MM.1S (cell line): Measurements from ENCODE around the gene APOC1.

ENCODE experiments used
- DNase-seq: peaks from one replicate; pipeline ENCODE4 v3.0.0-alpha.2; 2015
- H2AFZ ChIP-seq: fragments of 300-600 bp; sonication (generic); 2 replicates; pipeline ENCODE4 v1.6.0; 2016; ENCODE audit warnings: antibody characterized with exemption, low read length
- H3F3A ChIP-seq: fragments of 300-600 bp; sonication (generic); 2 replicates; pipeline ENCODE4 v1.6.1; 2016; ENCODE audit warnings: mild to moderate bottlenecking, antibody characterized with exemption, low read length, moderate library complexity, mixed read lengths; ENCODE audit not compliant: insufficient read depth
- H3K27ac ChIP-seq: fragments of 300-600 bp; sonication (generic); 2 replicates; pipeline ENCODE4 v1.5.1; 2016; ENCODE audit warnings: mild to moderate bottlenecking, low read length
- H3K27me3 ChIP-seq: fragments of 300-600 bp; sonication (generic); replicated peaks from 2 replicates; pipeline ENCODE4 v1.6.0; 2016; ENCODE audit warnings: low read length; ENCODE audit not compliant: insufficient read depth
- H3K36me3 ChIP-seq: fragments of 300-600 bp; sonication (generic); replicated peaks from 2 replicates; pipeline ENCODE4 v1.6.1; 2016; ENCODE audit warnings: mild to moderate bottlenecking, low read length, mixed read lengths; ENCODE audit not compliant: insufficient read depth
- H3K4me1 ChIP-seq: fragments of 300-600 bp; sonication (generic); 2 replicates; pipeline ENCODE4 v1.6.1; 2016; ENCODE audit warnings: low read length, mixed read lengths
- H3K4me2 ChIP-seq: fragments of 300-600 bp; sonication (generic); 2 replicates; pipeline ENCODE4 v1.6.0; 2016; ENCODE audit warnings: low read depth, low read length
- H3K4me3 ChIP-seq: fragments of 300-600 bp; sonication (generic); 2 replicates; pipeline ENCODE4 v1.5.1; 2016; ENCODE audit warnings: low read length, mixed read lengths
- H3K79me2 ChIP-seq: fragments of 300-600 bp; sonication (generic); 2 replicates; pipeline ENCODE4 v1.6.1; 2016; ENCODE audit warnings: mixed run types, low read length, mixed read lengths
- H3K9ac ChIP-seq: fragments of 300-600 bp; sonication (generic); 2 replicates; pipeline ENCODE4 v1.6.1; 2016; ENCODE audit warnings: low read length, mixed read lengths
- H3K9me2 ChIP-seq: fragments of 300-600 bp; sonication (generic); replicated peaks from 2 replicates; pipeline ENCODE4 v1.6.1; 2016; ENCODE audit warnings: mild to moderate bottlenecking, low read length, mixed read lengths; ENCODE audit not compliant: insufficient read depth
- H3K9me3 ChIP-seq: fragments of 300-600 bp; sonication (generic); replicated peaks from 2 replicates; pipeline ENCODE4 v1.6.1; 2016; ENCODE audit warnings: mild to moderate bottlenecking, low read length, mixed read lengths; ENCODE audit not compliant: insufficient read depth
- H4K20me1 ChIP-seq: fragments of 300-600 bp; sonication (generic); 2 replicates; pipeline ENCODE4 v1.6.1; 2016; ENCODE audit warnings: mild to moderate bottlenecking, low read length, moderate library complexity, mixed read lengths; ENCODE audit not compliant: insufficient read depth
- EZH2 ChIP-seq: fragments of 300-600 bp; sonication (generic); optimal IDR thresholded peaks from 2 replicates; pipeline ENCODE3; 2017; ENCODE audit warnings: low read depth, mild to moderate bottlenecking, antibody characterized with exemption, low read length, mixed read lengths
- EZH2phosphoT487 ChIP-seq: fragments of 300-600 bp; sonication (generic); IDR thresholded peaks from 2 replicates; pipeline ENCODE4 v1.6.1; 2018; ENCODE audit warnings: antibody characterized with exemption, low read length
- TF ChIP-seq, protein P1 (sequence below): fragments of 300-600 bp; sonication (generic); IDR thresholded peaks from 2 replicates; pipeline ENCODE4 v1.5.1; 2016; ENCODE audit warnings: antibody characterized with exemption, low read length, mixed read lengths

Gene APOC1

DNA sequence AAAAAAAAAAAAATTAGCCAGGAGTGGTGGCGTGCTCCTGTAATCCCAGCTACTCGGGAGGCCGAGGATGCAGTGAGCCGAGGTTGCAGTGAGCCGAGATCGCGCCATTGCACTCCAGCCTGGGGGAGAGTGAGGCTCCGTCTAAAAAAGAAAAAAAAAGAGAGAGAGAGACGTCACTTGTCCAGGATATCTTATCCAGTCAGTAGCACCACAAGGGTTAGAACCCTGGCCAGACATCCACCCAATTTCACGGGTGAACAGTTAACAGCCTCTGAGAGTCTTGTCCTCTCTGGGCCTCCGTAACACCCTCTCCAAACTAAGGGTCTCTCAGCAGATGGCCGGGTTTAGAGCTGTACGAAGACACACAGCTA is 39.9 kb downstream of the APOC1 start:
- Histone ChIP-seq H3K4me3 (peak overlapping the region; percentile 93), H3K27ac (peak overlapping the region; percentile 87), H3K36me3 (no peaks in the 10 kb centered on the region), H3K9me3 (no peaks in the 10 kb centered on the region), H3K9ac (peak overlapping the region; percentile 83), H4K20me1 (no peaks in the 10 kb centered on the region; the same call in 1 of the 2 replicates), H2AFZ (peak overlapping the region; percentile 92), H3K4me1 (peaks cover 17% of the 10 kb centered on the region), H3F3A (peaks cover 5% of the 10 kb centered on the region), H3K4me2 (peak overlapping the region; percentile 86), H3K27me3 (no peaks in the 10 kb centered on the region), H3K9me2 (no peaks in the 10 kb centered on the region), H3K79me2 (peaks cover 54% of the 10 kb centered on the region)
- DNase-seq = no peak
- TF ChIP-seq EZH2 (no peak), EZH2phosphoT487 (no peak)
- TF ChIP-seq, protein P1, sequence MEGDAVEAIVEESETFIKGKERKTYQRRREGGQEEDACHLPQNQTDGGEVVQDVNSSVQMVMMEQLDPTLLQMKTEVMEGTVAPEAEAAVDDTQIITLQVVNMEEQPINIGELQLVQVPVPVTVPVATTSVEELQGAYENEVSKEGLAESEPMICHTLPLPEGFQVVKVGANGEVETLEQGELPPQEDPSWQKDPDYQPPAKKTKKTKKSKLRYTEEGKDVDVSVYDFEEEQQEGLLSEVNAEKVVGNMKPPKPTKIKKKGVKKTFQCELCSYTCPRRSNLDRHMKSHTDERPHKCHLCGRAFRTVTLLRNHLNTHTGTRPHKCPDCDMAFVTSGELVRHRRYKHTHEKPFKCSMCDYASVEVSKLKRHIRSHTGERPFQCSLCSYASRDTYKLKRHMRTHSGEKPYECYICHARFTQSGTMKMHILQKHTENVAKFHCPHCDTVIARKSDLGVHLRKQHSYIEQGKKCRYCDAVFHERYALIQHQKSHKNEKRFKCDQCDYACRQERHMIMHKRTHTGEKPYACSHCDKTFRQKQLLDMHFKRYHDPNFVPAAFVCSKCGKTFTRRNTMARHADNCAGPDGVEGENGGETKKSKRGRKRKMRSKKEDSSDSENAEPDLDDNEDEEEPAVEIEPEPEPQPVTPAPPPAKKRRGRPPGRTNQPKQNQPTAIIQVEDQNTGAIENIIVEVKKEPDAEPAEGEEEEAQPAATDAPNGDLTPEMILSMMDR = no peak

DNA sequence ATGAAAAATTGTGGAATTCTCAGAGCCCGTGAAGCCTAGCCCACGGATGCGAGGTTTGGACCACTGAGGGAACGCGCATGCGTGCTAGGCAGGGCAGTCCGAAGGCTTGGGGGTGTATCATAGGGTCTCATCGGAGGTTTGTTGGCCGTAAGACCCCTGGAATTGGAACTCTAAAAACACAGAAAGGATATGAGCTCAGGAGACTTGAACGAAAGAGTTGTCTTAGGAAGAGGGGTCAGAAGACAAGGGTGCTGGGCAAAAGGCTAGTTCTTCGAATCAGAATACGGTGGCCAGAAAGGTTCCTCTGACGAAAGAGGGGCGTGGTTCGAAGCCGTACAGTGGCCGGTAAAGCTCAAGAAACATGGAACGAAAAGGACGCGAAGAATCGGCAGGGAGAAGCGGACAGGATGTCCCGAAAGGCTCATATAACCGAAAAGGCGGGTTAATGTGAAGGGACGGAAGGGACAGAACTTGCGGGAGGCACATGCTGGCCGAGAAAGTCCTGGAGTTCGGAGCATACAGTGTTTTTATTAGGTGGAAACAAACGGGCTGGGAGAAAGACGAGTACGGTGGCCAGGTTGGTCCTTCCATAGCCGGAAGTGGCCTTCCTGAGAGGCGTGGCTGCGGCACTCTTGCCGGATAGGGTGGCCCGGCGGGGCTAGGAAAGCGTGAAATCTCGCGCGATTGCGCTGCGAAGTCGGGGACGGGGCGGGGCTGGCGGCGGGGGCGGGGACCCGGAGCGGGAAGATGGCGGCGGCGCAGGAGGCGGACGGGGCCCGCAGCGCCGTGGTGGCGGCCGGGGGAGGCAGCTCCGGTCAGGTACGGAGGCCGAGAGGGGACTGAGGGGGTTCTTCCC is 40.5 kb downstream of the APOC1 start, which contains the start of gene CLPTM1:
TSS of gene CLPTM1 (plus strand) at position 732 of the 856 bp plus-strand sequence. CDS start at position 748, 16 bp downstream.
- no peaks in the 10 kb centered on the region for H3K36me3 ChIP-seq
- H2AFZ ChIP-seq = peak within 1 kb of the TSS; percentile 92
- peak within 1 kb of the TSS; percentile 94 for H3K4me3 ChIP-seq
- peak within 1 kb of the TSS; percentile 87 for H3K27ac ChIP-seq
- no peaks in the 10 kb centered on the region for H3K9me2 ChIP-seq
- H3K9ac ChIP-seq = peak within 1 kb of the TSS; percentile 83
- DNase-seq = peak; percentile 98
- peaks cover 5% of the 10 kb centered on the region for H3F3A ChIP-seq
- no peaks in the 10 kb centered on the region for H3K27me3 ChIP-seq
- peak within 1 kb of the TSS; percentile 86 for H3K4me2 ChIP-seq
- peaks cover 60% of the 10 kb centered on the region for H3K79me2 ChIP-seq
- peaks cover 20% of the 10 kb centered on the region for H3K4me1 ChIP-seq
- TF ChIP-seq, protein P1 = no peak
- TF ChIP-seq EZH2 (no peak), EZH2phosphoT487 (no peak)
- H3K9me3 ChIP-seq = no peaks in the 10 kb centered on the region
- H4K20me1 ChIP-seq = no peaks in the 10 kb centered on the region; the same call in 1 of the 2 replicates

DNA sequence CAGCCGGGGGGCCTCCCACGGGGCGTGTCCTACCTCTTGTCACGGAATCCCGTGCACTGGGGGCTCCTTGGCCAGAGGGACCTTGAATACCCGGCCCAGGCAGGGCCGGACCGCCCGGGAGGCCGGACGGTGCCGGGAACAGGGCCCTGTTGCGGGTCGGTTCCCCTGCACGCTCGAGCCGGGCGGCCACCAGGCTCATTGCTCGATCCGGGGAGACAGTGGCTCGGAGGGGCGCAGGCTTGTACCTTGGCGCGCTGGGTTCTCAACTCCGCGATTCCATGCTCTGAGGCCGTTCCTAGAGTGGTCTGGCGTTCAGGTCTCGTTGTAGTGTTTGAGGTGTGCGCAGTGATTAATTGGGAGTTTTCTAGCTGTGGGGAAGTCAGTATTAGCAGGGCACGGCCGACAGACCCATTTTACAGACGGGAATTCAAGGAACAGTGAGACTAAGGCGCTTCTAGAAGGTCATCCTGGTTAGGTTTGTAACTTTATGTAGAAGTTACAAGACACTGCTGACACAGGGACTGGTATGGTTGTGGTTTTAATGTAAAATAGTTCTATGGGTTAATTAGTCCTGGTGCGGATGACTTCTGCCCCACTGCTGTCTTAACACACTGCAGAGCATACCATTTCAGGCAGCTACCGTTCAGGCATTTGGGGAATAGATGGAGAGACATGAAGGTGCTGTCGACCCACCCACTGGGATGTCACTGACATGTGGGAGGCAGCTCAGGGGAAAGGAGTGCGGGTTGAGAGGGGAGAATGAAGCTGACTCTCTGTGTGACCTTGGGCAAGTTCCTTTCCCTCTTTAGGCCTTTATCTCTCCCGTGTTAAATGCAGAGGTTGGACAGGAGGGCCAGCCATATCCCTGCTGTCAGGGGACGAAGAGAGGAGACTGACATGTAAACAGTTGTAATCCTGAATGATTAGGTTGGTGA is 41.4 kb downstream of the APOC1 start:
- Histone ChIP-seq H4K20me1 (no peaks in the 10 kb centered on the region; the same call in 1 of the 2 replicates), H3K9me3 (no peaks in the 10 kb centered on the region), H3K4me3 (peak overlapping the region; percentile 94), H3K27me3 (no peaks in the 10 kb centered on the region), H3K4me1 (peaks cover 29% of the 10 kb centered on the region), H2AFZ (peak overlapping the region; percentile 74), H3F3A (peaks cover 5% of the 10 kb centered on the region), H3K4me2 (peak overlapping the region; percentile 68), H3K27ac (peak overlapping the region; percentile 27; the same call in 1 of the 2 replicates), H3K36me3 (no peaks in the 10 kb centered on the region), H3K79me2 (peaks cover 69% of the 10 kb centered on the region), H3K9ac (peak overlapping the region; percentile 83), H3K9me2 (no peaks in the 10 kb centered on the region)
- TF ChIP-seq, protein P1 = no peak
- TF ChIP-seq EZH2 (no peak), EZH2phosphoT487 (no peak)
- no peak for DNase-seq
